Activated CD4-positive, alpha-beta T cell treated with anti-CD3 and anti-CD28 coated beads, Interleukin-2, amount 50 U/mL, for 48 hours (primary cell): ENCODE data around the gene KIR2DL1.
"Not testable (repeated sequence)": the region's sequence is repeated elsewhere in the genome, so short reads cannot be mapped to it uniquely, and the experiment has no call there.

Experiments
- DNase-seq, 2 experiments: peaks; one replicate each; pipeline ENCODE4 v3.0.0-alpha.2; 2020

Gene KIR2DL1

GRCh38 chr19:54772666-54773065, 3.1 kb downstream of the KIR2DL1 start:
- not testable (repeated sequence) for DNase-seq

DNA sequence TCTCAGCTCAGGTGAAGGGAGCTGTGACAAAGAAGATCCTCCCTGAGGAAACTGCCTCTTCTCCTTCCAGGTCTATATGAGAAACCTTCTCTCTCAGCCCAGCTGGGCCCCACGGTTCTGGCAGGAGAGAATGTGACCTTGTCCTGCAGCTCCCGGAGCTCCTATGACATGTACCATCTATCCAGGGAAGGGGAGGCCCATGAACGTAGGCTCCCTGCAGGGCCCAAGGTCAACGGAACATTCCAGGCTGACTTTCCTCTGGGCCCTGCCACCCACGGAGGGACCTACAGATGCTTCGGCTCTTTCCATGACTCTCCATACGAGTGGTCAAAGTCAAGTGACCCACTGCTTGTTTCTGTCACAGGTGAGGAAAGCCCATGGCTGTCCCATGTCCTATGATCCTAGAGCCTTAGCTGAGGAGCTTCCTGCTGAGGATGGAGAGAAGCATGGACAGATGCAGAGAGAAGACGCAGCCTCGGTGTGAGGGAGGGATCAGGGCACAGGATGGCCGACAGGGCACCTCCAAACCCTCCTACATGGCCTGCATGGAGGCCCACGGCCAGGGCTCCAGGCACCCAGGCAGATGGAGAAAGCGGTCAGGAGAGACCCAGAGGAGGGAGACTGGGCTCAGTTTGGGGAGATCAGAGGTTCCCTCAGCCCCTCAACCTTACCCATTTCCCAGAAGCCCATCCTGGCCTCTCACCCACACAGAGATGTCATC, 5.7 kb downstream of the KIR2DL1 start:
- DNase-seq, result not testable (repeated sequence)

DNA sequence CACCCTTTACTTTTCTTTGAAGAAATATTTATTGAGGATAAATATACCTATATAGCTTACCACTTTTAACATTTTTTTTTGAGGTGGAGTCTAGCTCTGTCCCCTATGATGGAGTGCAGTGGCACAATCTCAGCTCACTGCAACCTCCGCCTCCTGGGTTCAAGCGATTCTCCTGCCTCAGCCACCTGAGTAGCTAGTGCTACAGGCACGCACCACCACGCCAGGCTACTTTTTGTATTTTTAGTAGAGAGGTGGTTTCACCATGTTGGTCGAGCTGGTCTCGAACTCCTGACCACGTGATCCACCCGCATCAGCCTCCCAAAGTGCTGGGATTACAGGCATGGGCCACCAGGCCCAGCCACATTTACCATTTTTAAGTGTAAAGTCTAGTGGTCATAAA, 6.2 kb downstream of the KIR2DL1 start:
- not testable (repeated sequence) for DNase-seq

DNA sequence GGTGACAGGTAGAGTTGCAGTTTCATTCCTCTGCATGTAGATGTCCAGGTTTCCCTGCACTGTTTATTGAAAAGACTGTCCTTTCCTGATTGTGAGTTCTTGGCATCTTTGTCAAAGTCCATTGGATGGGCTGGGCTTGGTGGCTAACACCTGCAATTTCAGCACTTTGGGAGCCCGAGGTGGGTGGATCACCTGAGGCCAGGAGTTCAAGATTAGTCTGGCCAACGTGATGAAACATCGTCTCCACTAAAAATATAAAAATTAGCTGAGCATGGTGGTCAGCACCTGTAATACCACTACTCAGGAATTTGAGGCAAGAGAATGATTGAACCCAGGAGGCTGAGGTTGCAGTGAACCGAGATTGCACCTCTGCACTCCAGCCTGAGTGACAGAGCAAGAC, 8.3 kb downstream of the KIR2DL1 start:
- DNase-seq, result not testable (repeated sequence)

- DNase-seq, result not testable (repeated sequence)
Measured at GRCh38 chr19:54778896-54779295, 9.3 kb downstream of the KIR2DL1 start.

DNA sequence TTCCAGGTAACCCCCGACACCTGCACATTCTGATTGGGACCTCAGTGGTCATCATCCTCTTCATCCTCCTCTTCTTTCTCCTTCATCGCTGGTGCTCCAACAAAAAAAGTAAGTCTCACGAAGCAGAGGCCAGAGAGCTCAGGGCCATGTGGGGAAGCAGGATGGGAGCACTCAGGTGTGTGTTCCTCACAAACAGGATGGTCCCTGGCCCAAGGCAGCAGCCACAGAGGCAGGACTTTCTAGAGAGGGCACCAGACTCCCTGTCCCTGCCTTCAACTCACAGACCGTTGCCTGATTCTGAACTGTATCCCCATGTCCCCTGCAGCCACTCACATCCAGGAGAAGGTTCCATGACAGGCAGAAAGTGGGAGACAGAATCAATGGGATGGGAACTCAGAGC, 13.3 kb downstream of the KIR2DL1 start:
- not testable (repeated sequence) for DNase-seq

DNA sequence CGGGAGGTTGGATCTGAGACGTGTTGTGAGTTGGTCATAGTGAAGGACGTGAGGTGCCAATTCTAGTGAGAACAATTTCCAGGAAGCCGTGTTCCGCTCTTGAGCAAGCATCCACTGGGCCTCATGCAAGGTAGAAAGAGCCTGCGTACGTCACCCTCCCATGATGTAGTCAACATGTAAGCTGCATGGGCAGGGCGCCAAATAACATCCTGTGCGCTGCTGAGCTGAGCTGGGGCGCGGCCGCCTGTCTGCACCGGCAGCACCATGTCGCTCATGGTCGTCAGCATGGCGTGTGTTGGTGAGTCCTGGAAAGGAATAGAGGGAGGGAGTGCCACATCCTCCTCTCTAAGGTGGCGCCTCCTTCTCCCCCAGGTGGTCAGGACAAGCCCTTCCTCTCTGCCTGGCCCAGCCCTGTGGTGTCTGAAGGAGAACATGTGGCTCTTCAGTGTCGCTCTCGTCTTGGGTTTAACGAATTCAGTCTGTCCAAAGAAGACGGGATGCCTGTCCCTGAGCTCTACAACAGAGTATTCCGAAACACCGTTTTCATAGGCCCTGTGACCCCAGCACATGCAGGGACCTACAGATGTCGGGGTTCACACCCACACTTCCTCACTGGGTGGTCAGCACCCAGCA, 16.6 kb downstream of the KIR2DL1 start:
- not testable (repeated sequence) for DNase-seq

DNA sequence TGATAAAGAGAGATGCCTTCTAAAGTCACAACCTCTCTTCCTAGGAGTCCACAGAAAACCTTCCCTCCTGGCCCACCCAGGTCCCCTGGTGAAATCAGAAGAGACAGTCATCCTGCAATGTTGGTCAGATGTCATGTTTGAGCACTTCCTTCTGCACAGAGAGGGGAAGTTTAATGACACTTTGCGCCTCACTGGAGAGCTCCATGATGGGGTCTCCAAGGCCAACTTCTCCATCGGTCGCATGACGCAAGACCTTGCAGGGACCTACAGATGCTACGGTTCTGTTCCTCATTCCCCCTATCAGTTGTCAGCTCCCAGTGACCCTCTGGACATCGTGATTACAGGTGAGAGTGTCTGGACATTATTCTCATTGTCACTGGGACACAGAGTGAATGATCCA, 18.6 kb downstream of the KIR2DL1 start:
- DNase-seq, result not testable (repeated sequence)

- DNase-seq, result no peak
Measured at GRCh38 chr19:54790711-54791110, 21.1 kb downstream of the KIR2DL1 start.

GRCh38 chr19:54791476-54791875, 21.9 kb downstream of the KIR2DL1 start:
- DNase-seq, result no peak

DNA sequence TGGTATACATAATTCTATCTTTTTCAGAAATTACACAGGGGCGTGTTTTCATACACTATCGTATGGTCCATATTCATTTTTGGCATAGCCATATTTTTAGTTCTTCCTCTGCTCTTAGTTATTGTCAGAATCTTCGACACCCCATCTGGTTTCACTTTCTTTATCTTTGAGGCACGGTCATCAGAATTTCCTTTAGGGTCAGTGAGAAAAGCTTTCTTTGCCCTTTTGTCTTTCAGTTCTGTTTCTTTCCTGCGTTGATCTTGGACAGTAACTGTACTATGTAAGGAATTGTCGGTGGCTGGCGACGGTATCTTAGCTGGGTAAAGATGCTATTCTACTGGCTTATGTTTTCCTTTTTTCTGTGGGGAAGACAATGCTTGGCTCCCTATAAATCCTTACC, 23.2 kb downstream of the KIR2DL1 start:
- no peak for DNase-seq

GRCh38 chr19:54795758-54796157, 26.2 kb downstream of the KIR2DL1 start:
- no peak for DNase-seq

GRCh38 chr19:54803410-54803809, 33.8 kb downstream of the KIR2DL1 start, which contains the start of gene KIR2DL4:
Gene KIR2DL4 (plus strand): TSS chr19:54803610. CDS start chr19:54803652, 42 bp downstream.
- no peak for DNase-seq

- no peak for DNase-seq
Measured at GRCh38 chr19:54804101-54804500, 34.5 kb downstream of the KIR2DL1 start.

DNA sequence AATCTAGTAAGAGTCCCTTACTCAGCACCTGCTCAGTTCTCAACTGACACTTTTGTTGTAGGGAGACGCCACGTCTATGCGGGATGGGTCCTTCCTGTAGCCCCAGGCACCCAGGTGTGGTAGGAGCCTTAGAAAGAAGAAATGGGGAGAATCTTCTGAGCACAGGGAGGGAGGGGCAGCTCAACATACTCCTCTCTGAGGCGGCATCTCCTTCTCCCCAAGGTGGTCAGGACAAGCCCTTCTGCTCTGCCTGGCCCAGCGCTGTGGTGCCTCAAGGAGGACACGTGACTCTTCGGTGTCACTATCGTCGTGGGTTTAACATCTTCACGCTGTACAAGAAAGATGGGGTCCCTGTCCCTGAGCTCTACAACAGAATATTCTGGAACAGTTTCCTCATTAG, 35.0 kb downstream of the KIR2DL1 start:
- no peak for DNase-seq

- DNase-seq, result no peak
Measured at GRCh38 chr19:54805665-54806515, 36.3 kb downstream of the KIR2DL1 start.

GRCh38 chr19:54806516-54806838, 36.9 kb downstream of the KIR2DL1 start:
- DNase-seq, result no peak

DNA sequence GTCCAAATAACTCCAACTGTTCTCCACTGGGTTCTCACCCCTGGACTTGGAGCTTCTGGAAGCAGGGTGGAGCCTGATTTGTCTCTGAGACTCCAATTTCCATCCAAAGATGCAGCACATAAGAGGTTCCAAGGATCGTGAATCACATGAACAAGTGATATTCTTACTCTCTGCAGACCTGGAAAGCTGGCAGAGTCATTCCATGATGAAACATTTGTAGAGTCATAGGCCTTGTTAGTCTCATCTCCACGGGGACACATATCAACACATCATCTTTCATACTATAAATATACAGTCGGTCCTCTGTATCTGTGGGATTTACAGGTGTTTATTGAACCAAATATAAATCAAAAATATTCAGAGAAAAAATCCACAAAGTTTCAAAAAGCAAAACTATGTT, 45.0 kb downstream of the KIR2DL1 start:
- DNase-seq, result not testable (repeated sequence)

DNA sequence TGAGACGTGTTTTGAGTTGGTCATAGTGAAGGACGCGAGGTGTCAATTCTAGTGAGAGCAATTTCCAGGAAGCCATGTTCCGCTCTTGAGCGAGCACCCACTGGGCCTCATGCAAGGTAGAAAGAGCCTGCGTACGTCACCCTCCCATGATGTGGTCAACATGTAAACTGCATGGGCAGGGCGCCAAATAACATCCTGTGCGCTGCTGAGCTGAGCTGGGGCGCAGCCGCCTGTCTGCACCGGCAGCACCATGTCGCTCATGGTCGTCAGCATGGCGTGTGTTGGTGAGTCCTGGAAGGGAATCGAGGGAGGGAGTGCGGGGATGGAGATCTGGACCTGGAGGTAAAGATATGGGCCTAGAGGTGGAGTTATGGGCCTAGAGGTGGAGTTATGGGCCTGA, 46.7 kb downstream of the KIR2DL1 start, which contains the start of gene KIR3DL1:
TSS of gene KIR3DL1 (plus strand) at position 218 of the 400 bp plus-strand sequence.
- not testable (repeated sequence) for DNase-seq

DNA sequence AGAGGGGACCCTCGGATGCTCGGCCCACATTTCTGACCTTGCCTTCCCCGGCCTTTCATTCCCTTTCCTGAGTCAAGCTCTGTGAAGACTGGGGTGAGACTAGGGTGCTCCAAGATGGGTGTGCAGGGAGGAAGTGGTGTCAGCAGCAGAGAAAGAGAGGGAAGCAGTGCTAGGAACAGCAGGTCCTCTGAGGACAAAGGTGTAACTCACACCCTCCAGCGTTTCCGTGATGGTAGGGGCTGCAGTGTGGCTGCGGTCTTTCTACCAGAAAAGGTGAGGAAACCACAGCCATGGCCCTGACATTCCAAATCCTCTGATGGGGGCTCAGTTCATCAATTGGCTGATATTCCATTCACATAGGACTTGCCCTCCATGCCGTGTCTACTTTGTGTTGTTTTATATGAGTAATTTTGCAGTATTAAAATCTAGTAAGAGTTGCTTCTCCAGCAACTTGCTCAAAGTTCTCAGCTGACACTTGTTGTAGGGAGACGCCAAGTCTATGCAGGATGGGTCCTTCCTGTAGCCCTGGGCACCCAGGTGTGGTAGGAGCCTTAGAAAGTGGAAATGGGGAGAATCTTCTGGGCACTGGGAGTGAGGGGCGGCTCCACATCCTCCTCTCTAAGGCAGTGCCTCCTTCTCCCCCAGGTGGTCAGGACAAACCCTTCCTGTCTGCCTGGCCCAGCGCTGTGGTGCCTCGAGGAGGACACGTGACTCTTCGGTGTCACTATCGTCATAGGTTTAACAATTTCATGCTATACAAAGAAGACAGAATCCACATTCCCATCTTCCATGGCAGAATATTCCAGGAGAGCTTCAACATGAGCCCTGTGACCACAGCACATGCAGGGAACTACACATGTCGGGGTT, 48.3 kb downstream of the KIR2DL1 start:
- DNase-seq, result no peak

DNA sequence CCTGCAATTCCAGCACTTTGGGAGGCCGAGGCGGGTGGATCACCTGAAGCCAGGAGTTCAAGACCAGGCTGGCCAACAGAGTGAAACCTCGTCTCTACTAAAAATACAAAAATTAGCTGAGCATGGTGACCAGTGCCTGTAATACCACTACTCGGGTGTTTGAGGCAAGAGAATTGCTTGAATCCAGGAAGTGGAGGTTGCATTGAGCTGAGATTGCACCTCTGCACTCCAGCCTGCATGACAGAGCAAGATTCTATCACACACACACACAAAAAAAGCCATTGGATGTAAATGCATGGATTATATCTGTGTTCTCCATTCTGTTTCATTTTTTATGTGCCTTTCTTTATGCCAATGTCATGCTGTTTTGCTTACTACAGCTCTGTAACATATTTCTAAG, 54.8 kb downstream of the KIR2DL1 start:
- DNase-seq, result not testable (repeated sequence)

DNA sequence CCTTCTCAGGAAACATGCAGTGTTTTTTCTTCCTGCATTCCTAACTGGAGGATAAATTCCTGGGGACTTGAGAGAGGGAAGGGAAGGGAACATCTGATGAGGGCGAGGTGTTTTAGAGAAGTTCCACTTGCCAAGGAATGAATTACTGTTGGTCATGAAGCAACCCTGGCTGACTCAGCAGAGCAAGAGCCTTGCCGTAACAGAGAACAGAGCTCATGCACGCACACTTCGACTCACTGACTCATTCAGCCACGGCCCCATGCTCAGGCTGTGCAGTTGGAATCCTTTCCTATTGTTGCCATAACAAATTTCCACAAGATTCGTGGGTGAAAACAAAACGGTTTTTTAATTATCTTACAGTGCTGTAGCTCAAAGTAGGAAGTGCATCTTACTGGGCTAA, 55.7 kb downstream of the KIR2DL1 start:
- DNase-seq, result not testable (repeated sequence)

DNA sequence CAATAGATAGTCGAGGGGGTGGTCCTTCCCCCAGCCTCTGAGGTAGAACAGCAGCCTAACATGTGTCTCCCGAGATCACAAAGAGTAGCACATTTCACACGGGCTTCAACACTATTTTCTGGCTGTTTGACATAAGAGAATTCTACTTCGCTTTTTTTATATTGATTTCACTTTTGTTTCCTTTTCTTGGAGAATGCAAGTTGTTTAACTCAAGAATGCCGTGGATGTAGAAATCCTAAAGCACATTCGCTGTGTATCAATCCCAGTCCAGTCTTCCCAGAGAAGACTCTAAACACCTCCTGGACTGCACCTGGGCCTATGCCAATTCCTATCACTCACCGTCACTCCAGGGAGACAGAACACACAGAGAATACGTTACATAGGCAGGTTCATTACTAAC, 58.5 kb downstream of the KIR2DL1 start:
- DNase-seq, result not testable (repeated sequence)
